Activated effector memory CD4-positive, alpha-beta T cell treated with anti-CD3 and anti-CD28 coated beads, Interleukin-2, amount 50 U/mL, for 16 hours (primary cell): ENCODE results near the gene PDE4C.

Experiments
- DNase-seq: peaks from one replicate; pipeline ENCODE4 v3.0.0-alpha.2; 2020

PDE4C gene

DNA sequence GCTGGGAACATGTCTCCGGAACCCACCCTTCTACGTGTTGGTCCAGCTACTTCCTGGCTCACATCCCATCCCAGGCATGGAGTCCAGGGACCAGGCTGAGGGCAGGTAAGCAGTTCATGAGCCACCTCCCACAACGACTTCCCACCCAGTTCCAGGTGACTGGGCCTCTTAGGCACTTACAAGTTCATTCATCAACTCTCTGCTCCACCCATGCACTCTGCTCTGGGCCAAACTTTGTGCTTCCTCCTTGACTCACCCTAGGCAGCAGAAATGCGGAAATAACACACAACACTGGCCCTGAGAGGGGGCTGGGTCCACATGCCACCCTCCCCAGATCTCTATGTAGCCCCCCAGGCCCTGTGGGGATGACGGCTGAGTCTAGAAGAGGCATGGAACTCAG, 27.5 kb upstream of the PDE4C start:
- no peak for DNase-seq

DNA sequence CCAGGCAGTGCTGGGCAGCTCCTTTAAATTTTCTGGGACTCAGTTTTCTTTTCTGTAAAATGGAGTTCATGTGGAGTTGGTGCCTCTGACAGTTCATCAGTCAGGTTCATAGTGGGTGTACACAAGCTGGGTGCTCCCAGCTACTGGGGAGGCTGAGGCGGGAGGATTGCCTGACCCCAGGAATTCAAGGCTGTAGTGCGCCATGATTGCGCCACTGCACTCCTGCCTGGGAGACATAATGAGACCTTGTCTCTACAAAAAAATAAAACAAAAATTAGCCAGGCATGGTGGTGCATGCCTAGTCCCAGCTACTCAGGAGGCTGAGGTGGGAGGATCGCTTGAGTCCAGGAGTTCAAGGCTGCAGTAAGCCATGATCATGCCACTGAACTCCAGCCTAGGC, 26.9 kb upstream of the PDE4C start:
- DNase-seq, result no peak

DNA sequence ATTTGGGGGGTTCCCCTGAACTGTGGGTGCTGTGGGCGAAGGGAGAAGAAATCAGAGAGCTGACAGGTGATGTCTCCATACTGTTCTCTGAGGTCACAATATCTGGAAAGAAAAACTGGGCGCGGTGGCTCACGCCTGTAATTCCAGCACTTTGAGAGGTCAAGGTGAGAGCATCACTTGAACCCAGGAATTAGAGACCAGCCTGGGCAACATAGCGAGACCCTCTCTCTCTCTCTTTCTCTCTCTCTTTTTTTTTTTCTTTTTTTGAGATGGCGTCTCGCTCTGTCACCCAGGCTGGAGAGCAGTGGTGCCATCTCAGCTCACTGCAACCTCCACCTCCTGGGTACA, 26.1 kb upstream of the PDE4C start:
- DNase-seq, result no peak

DNA sequence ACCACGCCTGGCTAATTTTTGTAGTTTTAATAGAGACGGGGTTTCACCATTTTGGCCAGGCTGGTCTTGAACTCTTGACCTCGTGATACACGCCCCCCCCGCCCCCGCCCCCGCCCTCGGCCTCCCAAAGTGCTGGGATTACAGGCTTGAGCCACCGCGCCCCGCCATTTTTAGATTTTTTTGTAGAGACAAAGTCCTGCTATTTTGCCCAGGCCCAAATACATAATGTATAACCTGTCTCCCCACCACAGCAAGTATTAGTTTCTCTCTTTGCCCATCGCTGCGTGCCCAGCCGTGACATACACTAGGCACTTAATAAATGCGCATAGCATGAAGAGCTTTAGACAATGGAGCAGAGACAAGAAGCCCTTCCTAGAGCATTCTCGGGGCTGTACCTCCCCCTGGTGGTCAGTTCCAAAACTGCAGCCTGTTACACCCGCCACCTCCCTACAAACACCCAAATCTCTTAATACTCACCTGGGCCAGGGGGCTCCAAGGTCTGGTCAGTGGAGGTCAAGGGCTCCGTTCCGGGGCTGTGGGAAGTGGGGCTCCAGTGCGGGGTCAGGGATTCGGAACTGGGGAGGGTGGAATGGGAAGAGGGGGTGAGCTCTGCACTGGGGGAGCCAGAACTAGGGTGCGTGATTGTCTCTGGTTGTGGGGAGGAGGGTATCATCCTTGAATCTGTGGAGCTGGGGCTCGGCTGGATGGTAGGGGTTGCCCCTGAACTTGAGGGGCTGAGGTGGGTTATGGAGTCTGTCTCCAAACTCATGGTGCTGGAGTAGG, 25.5 kb upstream of the PDE4C start:
- peak; percentile 93 for DNase-seq

DNA sequence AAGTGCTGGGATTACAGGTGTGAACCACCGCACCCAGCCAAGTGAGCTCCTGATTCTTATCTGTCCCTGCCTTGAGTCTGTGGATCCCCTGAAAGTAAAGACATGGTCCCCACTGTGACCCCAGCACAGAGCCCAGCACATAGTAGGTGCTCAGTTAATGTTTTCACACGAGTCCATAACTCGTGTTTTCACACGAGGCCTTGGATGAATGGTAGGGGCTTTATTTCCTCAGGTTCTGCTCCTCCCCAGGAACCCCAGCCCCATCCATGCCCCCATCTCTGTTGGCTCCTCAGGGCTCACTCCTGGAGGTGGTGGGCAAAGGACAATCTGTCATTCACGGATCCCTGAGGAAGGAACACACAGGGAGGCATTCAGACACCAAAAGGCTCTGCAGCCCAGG, 23.6 kb upstream of the PDE4C start:
- no peak for DNase-seq

- DNase-seq, result no peak
Observed at GRCh38 chr19:18245297-18245696, 19.1 kb upstream of the PDE4C start.

GRCh38 chr19:18239303-18239702, 13.1 kb upstream of the PDE4C start:
- no peak for DNase-seq

DNA sequence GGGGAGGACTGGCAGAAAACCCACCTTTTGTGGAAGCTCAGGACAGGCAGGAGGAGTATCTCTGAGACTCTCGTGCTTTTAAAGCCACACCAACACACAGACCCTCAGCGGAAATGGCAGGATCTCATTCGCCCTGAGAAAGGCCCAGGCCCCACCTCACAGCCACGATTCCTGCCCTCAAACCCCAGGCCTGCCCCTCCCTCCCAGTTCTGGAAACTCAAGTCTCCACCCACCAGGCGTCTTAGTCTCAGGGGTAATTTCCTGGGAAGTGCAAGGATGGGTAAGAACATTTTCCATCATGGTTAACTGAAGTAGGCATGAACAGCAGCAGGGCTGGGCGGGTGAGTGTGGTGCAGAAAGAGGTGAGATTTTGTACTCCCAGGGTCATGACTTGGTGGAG, 8.0 kb upstream of the PDE4C start:
- no peak for DNase-seq

DNA sequence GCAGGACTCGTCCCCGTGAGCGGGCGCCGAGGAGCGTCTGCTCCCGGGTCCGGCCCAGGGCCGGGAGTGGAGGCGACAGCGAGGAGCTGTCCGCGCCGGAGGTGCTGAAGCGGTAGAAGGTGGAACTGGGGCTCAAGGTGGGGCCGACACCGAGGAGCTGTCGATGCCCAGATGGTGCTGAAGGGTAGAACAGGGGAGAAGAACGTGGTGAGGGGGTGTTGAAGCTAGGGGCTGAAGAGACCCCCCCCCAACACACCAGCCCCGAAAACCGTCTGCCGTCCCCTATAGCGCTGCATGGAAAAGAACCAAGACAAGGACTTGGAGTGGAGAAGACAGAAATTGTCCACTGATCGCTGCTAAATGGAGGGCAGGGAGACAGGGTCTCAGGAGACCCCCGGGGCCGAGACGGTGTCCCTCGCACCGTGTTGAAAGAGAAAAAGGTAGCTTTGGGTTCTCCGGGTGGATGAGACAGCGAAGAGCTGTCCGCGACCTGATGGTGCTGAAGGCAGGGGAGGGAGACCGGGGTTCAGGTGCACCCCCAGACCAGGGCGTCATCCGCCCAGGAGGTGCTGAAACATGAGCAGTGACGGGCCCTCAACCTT, 7.1 kb upstream of the PDE4C start:
- DNase-seq, result peak; percentile 79

DNA sequence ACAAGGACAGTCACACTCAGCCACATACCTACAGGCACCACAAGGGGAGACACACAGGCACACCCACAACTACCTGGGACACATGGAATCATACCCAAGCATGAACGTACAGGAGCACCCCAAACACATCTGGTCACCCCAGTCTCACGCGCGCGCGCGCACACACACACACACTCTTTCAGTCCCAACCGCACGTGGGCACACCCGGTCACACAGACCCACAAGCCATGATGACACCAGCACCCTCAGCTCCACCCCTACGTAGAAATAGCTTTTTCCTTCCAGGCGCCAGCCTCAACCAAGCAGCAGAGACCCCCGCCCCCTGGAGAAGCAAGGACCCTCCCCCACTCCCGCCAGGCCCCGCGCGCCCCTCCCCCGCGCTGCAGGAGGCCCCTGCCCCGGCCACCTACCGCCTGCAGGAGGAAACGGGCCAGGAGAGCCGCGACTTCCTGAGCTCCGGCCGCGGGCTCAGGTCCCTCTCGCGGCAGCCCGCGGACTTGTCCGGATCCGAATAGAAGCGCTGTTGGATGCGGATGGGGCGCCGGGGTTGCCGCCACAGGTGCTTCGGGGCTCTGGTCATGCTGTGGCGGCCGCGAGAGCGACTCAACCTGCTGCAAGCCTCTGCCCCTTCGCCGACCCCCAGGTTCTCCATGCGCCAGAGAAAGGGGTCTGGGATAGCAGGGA, 6.4 kb upstream of the PDE4C start:
- no peak for DNase-seq

DNA sequence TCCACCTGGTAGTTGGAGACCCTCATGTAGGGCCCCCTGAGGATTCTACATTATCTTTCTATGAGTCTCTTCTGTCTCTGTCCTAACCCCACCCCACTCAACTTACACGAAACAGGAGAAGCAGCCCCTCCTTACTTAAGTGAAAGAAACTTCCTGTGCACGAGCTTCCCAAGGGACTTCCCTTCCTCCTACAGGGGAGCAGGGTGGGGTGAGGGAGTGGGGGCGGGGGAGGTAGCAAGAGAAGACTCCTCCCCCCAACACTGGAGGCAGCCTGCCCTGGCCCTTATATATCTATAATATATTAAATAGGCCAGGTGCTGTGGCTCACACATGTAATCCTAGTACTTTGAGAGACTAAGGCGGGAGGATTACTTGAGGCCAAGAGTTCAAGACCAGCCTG, 5.5 kb upstream of the PDE4C start:
- DNase-seq, result no peak

DNA sequence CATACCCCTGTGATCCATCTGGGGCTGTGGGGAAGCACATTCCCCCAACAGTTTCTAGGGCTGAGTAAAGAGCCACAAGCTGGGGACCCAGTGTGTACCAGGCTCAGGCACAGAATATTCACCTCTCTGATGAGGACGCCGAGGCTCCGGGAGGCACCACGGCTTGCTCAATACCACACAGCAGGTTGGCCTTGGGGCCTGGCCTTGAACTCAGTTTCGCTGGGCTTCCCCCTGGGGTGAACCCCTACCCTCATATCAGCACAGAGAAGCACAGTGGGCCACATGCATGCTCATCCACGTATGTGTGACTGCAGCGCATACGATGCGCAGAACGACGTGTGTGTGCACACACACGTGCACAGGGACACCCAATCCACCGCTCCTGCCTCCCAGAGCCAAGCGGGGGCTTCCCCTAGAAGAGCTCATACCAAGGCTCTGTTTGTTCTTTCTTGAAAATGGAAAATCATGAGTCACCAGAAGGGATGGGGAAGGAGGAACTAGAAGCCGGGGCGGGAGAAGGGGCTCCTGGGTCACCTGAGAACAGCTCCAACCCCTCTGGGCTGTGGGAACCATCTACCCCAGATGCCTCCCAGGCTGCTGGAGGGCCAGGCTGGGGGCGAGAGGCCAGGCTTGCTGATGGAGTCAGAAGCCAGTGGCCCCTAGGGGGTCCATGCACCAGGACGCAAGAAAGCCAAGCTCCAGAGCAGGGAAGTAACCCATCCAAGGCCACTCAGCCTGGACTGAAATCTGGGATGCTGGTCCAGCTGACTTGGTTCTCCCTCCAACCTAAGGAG, 4.9 kb upstream of the PDE4C start:
- no peak for DNase-seq

DNA sequence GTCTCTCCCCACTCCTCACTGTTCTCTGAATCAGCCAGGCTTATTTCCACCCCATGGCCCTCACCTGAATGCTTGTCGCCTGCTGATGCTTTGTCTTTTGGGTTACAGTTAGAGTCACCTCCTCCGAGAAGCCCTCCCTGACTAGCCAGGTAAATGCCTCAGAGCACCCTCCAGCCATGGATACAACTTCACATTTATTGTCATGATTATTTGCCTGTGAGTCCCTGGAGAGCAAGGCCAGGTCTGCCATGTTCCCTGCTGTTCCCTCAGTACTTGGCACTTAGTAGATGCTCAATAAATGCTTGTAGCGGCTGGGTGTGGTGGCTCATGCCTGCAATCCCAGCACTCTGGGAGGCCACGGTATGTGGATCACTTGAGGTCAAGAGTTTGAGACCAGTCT, 3.7 kb upstream of the PDE4C start:
- no peak for DNase-seq

DNA sequence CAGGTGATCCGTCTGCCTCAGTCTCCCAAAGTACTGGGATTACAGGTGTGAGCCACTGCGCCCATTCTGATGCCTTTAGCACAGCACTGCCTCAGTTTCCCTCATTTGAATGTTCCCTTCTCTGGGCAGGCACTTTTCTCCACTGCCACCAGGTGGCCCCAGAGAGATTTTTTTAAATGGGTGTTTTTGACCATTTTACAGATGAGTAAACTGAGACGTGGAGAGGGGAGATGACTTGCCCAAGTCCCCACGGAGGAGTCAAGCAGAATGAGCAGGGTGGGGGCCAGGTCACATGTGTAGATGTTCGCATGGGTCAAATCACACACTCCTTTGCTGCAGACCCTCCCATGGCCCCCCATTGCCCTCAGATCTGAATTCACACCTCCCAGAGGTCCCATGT, 3.2 kb upstream of the PDE4C start:
- no peak for DNase-seq

DNA sequence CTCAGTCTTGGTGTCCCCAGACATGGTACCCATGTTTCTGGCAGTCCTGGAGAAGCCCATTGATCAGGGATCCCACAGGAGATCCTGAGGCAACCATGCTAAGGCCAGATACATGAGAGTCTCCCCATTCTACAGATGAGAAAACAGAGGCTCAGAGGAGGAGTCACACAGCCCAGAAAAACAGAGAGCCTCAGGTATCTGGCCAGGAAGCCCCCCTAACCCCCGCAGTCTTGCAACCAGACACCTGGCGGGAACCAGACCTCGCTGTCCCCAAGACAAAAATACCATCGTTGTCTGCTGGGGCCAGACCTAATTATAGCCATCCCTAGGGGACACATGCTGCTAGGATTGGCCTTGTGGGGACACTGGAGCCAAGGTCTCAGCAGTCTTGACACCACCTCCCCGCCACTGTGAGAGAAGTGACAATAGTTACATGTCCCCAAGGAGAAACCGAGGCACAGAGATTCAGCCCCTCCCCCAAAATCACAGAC, 1.6 kb upstream of the PDE4C start:
- no peak for DNase-seq

GRCh38 chr19:18226956-18227780, 930 bp upstream of the PDE4C start:
- no peak for DNase-seq

GRCh38 chr19:18225355-18225701, 910 bp downstream of the PDE4C start:
- DNase-seq, result no peak

- peak; percentile 94 for DNase-seq
Observed at GRCh38 chr19:18224525-18225354, 1.5 kb downstream of the PDE4C start.

DNA sequence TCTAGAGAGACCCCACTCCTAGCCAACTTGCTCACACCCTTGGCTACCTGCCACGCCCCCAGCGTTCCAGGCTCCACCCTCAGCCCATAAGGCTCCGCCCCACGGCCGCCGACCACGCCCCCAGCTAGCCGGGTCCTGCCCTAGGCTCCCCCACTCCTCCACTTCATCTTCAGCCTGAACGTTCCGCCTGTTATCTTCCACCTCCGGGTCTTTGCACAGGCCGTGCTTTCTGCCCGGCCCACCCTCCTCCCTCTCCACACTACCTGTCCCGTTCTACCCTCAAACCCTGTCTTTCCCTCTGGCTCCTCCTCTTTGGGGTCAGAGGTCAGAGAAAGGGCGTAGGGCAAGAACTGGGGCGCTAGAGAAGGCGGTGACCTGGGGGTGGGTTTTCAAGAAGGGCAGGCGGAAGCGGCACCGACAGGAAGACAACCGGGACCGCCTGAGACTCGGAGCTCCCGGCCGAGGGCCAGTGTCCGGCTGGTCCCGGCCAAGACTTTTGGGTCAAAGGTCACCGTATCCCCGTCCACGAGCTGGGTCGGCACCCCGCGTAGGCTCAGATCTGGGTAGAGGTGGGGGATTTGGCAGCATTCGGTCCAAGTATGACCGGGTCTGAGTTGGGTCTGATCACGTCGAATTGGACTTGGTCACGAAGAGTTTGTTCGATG, 2.2 kb downstream of the PDE4C start:
- peak; percentile 72 for DNase-seq

GRCh38 chr19:18221815-18222725, 4.2 kb downstream of the PDE4C start:
- DNase-seq, result no peak
